GM12892 (cell line): ENCODE data around the gene ZNF584.

Experiments
- POLR2A ChIP-seq: IDR thresholded peaks from 2 replicates; pipeline ENCODE4 v1.6.1; 2011; ENCODE audit warnings: low read depth, low read length, control low read depth
- POLR2AphosphoS5 ChIP-seq: IDR thresholded peaks from 2 replicates; pipeline ENCODE4 v1.6.1; 2011; ENCODE audit warnings: low read depth, low read length, control low read depth
- TAF1 ChIP-seq: IDR thresholded peaks from 2 replicates; pipeline ENCODE4 v1.6.1; 2011; ENCODE audit warnings: low read depth, mild to moderate bottlenecking, control low read depth, low read length, borderline replicate concordance

GRCh38 chr19:58386576-58387337, 21.7 kb upstream of the ZNF584 start, which contains the start of gene RPS5:
- peak; percentile 96 for TF ChIP-seq TAF1
- TF ChIP-seq POLR2A, result peak; percentile 96
- TF ChIP-seq POLR2AphosphoS5, result peak; percentile 94
